Measurements from ENCODE around the gene LAPTM5. TPM values are rescaled to one million over a fixed set of nuclear protein-coding genes. Genes with fewer than 3 reads are reported as not detected.

LAPTM5 gene
- total RNA-seq, 1 donor from 2014 or later, result 424 TPM

DNA sequence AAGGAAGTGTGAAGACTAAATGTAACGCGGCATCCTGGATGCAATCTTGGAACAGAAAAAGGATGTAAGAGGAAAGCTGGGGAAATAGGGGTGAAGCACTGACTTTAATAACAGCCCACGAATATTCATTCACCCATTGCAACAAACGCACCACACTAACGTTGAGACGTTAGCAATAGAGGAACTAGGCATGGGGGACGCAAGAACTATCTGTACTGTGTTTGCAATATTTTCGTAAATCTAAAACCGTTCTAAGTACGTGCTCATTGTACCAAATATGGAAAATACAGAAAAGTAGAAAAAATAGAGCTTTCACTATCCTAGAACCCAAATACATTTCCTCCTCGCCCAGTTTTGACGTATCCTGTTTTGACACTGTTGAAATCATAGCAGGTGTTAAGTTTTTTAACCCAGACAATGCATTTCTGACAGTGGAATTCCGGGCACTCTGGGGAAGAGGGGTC, 3.9 kb downstream of the LAPTM5 start:
- H3K27me3 ChIP-seq, result no peaks in the 10 kb centered on the region
- H3K36me3 ChIP-seq, result no peaks in the 10 kb centered on the region
- H3K9me3 ChIP-seq, result no peaks in the 10 kb centered on the region
- peak overlapping the region; percentile 49 for H3K27ac ChIP-seq
- peak overlapping the region; percentile 58 for H3K4me3 ChIP-seq
- TF ChIP-seq, protein P1, sequence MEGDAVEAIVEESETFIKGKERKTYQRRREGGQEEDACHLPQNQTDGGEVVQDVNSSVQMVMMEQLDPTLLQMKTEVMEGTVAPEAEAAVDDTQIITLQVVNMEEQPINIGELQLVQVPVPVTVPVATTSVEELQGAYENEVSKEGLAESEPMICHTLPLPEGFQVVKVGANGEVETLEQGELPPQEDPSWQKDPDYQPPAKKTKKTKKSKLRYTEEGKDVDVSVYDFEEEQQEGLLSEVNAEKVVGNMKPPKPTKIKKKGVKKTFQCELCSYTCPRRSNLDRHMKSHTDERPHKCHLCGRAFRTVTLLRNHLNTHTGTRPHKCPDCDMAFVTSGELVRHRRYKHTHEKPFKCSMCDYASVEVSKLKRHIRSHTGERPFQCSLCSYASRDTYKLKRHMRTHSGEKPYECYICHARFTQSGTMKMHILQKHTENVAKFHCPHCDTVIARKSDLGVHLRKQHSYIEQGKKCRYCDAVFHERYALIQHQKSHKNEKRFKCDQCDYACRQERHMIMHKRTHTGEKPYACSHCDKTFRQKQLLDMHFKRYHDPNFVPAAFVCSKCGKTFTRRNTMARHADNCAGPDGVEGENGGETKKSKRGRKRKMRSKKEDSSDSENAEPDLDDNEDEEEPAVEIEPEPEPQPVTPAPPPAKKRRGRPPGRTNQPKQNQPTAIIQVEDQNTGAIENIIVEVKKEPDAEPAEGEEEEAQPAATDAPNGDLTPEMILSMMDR (IDR thresholded peaks at IDR 0.05), result no peak
- peaks cover 39% of the 10 kb centered on the region for H3K4me1 ChIP-seq
- ATAC-seq (peak; percentile 6), DNase-seq (no peak)
- intact Hi-C loops (cut with DNase I), result no loop called here

DNA sequence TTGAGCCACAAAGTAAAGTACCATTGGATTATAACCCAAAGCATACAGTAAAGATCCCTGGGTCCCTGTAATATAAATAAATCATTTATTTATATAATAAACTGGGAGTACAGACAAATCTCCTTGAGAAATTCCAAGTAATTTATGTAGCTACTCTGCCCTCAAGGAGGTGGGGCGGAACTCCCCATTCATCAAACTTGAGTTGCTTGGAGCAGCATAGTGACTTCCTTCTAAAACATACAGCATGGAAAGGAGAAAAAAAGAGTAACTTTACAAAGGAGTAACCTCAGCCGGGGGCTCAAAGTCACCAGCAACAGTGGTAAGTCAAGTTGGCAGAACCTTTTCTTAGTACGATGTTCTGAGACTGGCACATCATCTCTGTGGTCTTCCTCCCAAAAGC, 4.5 kb downstream of the LAPTM5 start:
- TF ChIP-seq, protein P1 (IDR thresholded peaks at IDR 0.05), result no peak
- Histone ChIP-seq H3K27ac (no peak overlapping the region), H3K36me3 (no peaks in the 10 kb centered on the region), H3K27me3 (no peaks in the 10 kb centered on the region), H3K9me3 (no peaks in the 10 kb centered on the region), H3K4me1 (peaks cover 41% of the 10 kb centered on the region), H3K4me3 (peak overlapping the region; percentile 58)
- intact Hi-C loops (cut with DNase I), result no loop called here
- ATAC-seq (no peak), DNase-seq (no peak)

DNA sequence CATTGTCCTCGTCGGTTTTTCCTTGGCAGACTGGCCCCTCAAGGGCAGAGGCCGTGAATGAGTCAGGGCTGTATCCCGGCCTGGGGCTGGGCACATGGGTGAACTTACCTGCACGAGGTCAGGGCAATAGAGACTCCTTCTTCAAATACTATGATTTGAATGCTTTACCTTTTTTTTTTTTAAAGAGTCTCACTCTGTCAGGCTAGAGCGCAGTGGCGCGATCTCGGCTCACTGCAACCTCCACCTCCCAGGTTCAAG, 5.0 kb downstream of the LAPTM5 start:
- Histone ChIP-seq H3K27ac (no peak overlapping the region), H3K4me1 (peaks cover 41% of the 10 kb centered on the region), H3K9me3 (no peaks in the 10 kb centered on the region), H3K27me3 (no peaks in the 10 kb centered on the region), H3K4me3 (no peak overlapping the region), H3K36me3 (no peaks in the 10 kb centered on the region)
- no peak for DNase-seq
- intact Hi-C loops (cut with DNase I), result no loop called here
- ATAC-seq, result no peak
- TF ChIP-seq, protein P1 (IDR thresholded peaks at IDR 0.05), result no peak

DNA sequence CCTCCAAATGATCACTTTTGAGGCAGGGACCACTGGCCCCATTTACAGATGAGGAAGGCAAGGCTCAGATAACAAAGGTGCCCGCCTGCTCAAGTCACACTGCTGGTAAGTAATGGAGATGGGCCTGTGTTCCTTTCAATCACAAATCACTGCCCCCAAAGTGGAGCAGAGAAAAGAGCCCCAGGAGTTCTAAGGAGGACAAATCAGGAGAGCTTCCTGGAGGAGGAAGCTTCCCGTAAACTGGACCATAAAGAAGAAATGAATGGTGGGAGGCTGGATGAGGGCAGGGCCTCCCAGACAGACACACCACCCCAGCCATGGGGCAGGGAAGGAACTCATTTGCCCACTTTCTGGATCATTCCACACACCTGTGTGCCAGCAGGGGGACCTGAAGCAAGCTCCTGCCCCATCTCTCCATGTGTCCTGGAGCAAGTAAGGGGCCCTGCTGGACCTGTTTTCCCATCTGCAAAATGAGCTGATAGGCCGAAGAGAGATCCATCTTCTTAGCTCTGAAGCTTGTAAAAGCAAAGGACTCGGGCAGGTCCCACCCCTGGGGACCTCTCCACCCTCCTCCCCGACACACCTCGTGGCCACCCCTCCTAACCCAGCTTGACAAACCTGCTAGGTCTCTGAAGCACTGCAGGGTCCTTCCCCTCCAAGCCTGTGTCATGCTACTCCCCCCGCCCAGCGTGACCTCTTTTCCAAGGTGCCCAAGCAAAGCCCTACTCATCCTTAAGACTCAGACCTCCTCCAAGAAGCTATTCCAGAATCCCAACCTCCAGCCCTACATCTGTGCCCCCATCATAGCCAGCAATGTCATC, 5.5 kb downstream of the LAPTM5 start:
- DNase-seq (no peak), ATAC-seq (no peak)
- Histone ChIP-seq H3K36me3 (no peaks in the 10 kb centered on the region), H3K9me3 (no peaks in the 10 kb centered on the region), H3K27ac (no peak overlapping the region), H3K4me1 (peaks cover 47% of the 10 kb centered on the region), H3K4me3 (no peak overlapping the region), H3K27me3 (no peaks in the 10 kb centered on the region)
- intact Hi-C loops (cut with DNase I), result no loop called here
- TF ChIP-seq, protein P1 (IDR thresholded peaks at IDR 0.05), result no peak

DNA sequence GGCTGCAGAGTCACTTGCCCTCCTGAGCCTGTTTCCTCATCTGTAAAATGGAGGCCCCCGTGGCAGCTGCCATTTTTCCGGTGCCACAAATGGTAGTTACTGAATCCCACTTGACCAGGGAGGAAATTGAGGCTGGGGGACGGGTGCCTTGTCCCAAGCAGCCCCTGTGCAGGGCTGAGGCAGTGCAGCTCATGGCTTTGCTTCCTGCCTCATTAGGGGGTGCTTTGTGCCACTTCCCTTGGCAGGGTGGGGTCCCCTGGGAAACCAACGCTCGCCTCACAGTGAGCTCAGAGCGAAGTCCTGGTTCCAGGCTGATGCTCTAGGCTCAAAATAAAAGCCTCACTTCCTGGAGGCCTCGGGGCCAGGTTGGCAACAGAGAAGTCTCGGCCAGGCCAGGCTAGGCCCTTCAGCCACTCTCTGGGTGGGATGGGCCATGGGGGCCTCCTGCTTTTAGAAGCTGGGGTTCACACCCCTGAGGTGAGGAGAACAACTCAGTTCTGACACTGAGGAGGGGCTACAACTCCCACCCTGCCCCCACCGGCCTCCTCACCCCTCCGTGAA, 6.8 kb downstream of the LAPTM5 start:
- H3K27me3 ChIP-seq, result no peaks in the 10 kb centered on the region
- no peak overlapping the region for H3K4me3 ChIP-seq
- no peaks in the 10 kb centered on the region for H3K9me3 ChIP-seq
- TF ChIP-seq, protein P1 (IDR thresholded peaks at IDR 0.05), result no peak
- no peaks in the 10 kb centered on the region for H3K36me3 ChIP-seq
- ATAC-seq, result no peak
- no peak for DNase-seq
- no peak overlapping the region for H3K27ac ChIP-seq
- peaks cover 59% of the 10 kb centered on the region for H3K4me1 ChIP-seq
- intact Hi-C loops (cut with DNase I), result no loop called here
